ENCODE measurements around the gene NRXN3. TPM values are rescaled to one million over a fixed set of nuclear protein-coding genes. Genes with fewer than 3 reads are reported as not detected.

NRXN3 gene
- total RNA-seq, 1 donor from 2014 or later, result 0.07 TPM

GRCh38 chr14:78242086-78242485 lies 71.9 kb downstream of the NRXN3 start:
- DNase-seq (ENCODE audit: low read depth, low spot score), result no peak

DNA sequence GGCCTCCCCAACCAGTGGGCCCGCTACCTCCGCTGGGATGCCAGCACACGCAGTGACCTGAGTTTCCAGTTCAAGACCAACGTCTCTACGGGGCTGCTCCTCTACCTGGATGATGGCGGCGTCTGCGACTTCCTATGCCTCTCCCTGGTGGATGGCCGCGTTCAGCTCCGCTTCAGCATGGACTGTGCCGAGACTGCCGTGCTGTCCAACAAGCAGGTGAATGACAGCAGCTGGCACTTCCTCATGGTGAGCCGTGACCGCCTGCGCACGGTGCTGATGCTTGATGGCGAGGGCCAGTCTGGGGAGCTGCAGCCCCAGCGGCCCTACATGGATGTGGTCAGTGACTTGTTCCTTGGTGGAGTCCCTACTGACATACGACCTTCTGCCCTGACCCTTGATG lies 73.0 kb downstream of the NRXN3 start:
- no peak for DNase-seq (ENCODE audit: low read depth, low spot score)

DNA sequence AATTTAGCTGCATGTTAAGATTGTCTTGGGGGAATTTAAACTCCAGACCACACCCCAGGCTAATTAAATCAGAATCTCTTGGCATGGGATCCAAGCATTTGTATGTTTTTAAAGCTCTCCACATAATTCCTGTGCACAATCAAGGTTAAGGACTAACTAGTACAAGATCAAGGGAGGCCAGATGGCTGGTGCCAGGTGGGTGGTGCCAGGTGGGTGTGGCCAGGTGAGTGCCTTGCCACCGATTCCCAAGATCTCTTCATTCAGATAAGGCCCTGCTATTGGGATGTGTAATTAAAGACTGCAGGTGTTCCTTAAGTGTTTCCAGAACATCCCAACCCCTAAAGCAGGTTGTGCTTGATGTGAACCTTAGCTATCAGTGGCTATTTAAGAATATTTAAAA lies 75.1 kb downstream of the NRXN3 start:
- no peak for DNase-seq (ENCODE audit: low read depth, low spot score)

GRCh38 chr14:78248501-78249090 lies 78.4 kb downstream of the NRXN3 start:
- DNase-seq (ENCODE audit: low read depth, low spot score), result no peak

GRCh38 chr14:78251308-78251707 lies 81.1 kb downstream of the NRXN3 start:
- DNase-seq (ENCODE audit: low read depth, low spot score), result no peak

DNA sequence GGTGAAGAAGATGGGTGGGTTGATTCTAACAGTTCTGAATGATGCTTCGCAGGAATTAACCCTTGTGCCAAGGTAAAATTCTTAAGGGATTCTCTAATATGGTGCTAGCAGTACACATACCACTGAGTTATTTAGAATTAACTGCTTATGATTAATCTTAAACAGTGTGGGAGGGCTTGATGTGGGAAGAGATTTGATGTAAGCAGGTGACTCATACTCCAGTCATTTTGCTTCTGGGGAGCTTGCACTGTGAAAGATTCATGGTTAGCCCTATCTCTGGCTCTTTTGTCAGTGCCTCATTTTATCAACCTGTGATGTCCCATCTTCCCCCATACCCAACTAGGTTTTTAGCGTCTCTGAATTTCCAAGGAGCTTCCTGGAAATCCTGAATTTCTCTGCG lies 83.8 kb downstream of the NRXN3 start:
- no peak for DNase-seq (ENCODE audit: low read depth, low spot score)

- no peak for DNase-seq (ENCODE audit: low read depth, low spot score)
Measured at GRCh38 chr14:78254911-78255461, 84.8 kb downstream of the NRXN3 start.

DNA sequence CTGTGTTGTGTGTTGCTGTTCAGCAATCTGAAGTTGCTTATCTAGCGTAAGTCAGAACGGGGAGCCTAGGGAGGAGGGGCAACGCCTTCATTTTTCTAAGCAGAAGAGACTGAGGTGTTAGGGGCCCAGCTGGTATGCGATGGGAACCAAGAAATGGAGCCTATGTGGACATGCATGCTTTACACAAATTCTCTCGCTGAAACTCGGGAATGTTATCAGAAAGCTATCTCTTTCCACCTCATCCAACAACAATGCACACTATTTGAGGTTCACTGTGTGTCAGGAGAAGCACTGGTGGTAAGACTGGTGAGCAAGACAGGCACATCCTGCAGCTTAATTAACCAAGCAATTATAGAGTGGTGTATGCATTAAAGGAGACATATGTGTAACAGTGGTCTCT lies 89.7 kb downstream of the NRXN3 start:
- no peak for DNase-seq (ENCODE audit: low read depth, low spot score)

GRCh38 chr14:78278464-78279250 lies 108.5 kb downstream of the NRXN3 start:
- DNase-seq (ENCODE audit: low read depth, low spot score), result no peak

- DNase-seq (ENCODE audit: low read depth, low spot score), result no peak
Measured at GRCh38 chr14:78282437-78282836, 112.3 kb downstream of the NRXN3 start.

- no peak for DNase-seq (ENCODE audit: low read depth, low spot score)
Measured at GRCh38 chr14:78286210-78286609, 116.0 kb downstream of the NRXN3 start.

DNA sequence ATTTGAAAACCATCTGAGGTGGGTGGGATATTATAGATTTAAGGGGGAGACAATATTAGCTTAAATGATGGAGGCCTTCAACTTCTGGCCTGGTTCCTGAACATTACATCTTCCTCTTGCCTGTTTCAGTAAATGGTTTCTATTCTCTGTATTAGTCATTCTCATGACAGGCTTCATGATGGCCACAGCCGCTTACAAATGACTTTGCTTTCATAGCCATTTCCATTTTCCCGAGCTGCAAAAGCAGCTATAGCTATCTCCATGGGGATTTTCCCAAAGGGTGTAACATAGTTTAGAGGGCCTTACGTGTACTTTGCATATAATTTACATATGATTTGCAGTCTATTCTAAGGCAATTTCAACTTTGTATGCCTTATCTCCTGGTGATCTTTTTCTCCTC lies 121.8 kb downstream of the NRXN3 start:
- no peak for DNase-seq (ENCODE audit: low read depth, low spot score)

DNA sequence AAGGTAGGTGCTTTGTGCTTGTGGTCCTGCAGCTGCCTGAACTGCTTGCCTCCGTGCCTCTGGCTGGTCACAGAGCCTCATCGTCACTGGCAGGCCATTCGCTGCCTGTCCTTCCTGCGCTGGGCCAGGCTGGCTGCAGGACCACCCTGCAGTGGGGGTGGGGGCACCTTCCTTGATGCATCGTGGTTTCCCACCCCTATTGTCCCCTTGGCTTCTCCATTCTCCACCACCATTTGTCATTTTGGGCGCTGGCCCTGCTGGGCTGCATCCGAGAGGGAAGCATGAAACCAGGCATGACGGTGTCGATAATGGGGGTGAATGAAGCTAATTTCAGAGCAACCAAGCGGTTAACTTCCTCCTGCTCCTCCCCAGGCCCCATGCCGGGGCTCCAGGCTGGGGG lies 127.7 kb downstream of the NRXN3 start:
- no peak for DNase-seq (ENCODE audit: low read depth, low spot score)

GRCh38 chr14:78298298-78298697 lies 128.1 kb downstream of the NRXN3 start:
- no peak for DNase-seq (ENCODE audit: low read depth, low spot score)

- DNase-seq (ENCODE audit: low read depth, low spot score), result no peak
Measured at GRCh38 chr14:78302841-78303240, 132.7 kb downstream of the NRXN3 start.

GRCh38 chr14:78307671-78308070 lies 137.5 kb downstream of the NRXN3 start:
- DNase-seq (ENCODE audit: low read depth, low spot score), result no peak

DNA sequence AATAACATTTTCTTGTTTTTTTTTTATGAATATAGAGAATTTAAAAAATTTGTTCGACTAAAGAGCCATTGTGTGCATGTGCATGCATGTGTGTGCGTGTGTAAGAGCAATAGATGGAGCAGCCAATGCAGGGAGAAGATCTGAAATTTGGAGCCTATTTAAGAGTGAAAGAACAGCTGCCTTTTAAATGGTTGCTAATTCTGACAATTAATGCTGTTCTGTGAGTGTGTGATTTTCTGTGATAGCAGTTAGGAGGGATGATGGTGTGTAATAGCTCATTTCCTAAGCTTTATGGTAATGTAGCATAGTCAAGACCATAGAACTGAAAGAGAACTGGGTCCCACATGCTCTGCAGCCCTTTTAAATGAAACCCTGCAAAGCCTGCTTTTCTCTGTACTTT lies 137.9 kb downstream of the NRXN3 start:
- DNase-seq (ENCODE audit: low read depth, low spot score), result no peak

DNA sequence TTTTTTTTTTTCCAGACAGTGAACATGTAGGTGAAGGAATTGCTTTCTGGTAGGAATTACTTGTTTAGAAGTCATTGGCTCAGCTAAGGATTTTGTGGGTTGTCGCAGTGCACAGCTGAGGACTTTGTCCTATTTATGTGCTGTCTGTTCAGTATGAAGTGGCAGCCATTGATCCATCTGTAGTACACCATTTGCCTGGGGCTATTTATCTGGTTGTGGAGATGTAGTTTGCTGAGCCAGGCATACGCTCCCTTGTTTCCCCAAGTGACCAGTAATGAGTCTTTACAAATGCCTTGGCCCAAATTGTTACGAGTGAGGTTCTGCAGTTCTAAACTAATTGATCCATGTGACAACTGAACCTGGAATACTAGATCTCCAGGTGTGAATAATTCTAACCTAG lies 140.1 kb downstream of the NRXN3 start:
- no peak for DNase-seq (ENCODE audit: low read depth, low spot score)

GRCh38 chr14:78313499-78313898 lies 143.3 kb downstream of the NRXN3 start:
- no peak for DNase-seq (ENCODE audit: low read depth, low spot score)

DNA sequence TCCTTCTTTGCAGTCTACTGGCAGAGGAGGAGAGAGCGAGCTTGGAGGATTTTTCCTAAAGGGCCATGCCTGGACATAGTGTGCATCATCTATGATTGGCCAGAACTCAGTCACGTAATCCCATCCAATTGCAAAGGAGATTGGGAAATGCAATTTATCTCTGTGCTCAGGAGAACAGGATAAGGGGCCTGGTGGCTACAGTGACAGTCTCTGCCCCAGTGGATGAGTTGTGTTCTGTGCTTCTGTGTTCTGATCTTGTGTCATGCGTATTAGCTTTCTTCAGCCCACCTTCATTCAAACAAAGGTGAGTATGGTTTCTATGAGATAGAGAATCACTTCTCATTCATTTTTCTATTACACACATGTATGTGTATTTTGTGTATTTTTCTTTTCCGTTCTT lies 144.3 kb downstream of the NRXN3 start:
- DNase-seq (ENCODE audit: low read depth, low spot score), result no peak

DNA sequence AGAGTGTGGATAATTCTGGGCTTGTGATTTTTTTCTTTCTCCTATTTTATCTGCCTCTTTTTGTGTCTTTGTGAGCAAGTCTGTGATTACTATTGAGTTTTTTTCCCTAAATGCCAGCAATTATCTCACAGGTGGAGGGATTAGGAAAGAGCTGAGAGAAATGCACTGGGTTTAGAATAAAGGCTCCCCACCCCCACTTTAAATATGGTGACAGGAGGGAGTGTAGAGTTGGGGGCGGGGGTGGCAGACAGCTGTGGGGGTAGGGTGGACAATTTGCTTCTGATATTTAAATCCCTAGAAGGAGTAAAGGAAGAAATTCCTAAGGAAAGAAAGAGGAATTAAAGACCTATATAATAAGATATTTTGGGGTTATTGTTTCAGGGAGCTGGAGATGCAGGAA lies 145.9 kb downstream of the NRXN3 start:
- DNase-seq (ENCODE audit: low read depth, low spot score), result no peak

- DNase-seq (ENCODE audit: low read depth, low spot score), result no peak
Measured at GRCh38 chr14:78316786-78317185, 146.6 kb downstream of the NRXN3 start.

GRCh38 chr14:78319406-78319805 lies 149.2 kb downstream of the NRXN3 start:
- no peak for DNase-seq (ENCODE audit: low read depth, low spot score)

Data from pulmonary artery endothelial cell (primary cell).